Measurements from ENCODE around the gene AKT1S1.

AKT1S1 gene

GRCh38 chr19:49912965-49913685 lies 36.0 kb upstream of the AKT1S1 start:
- no peaks in the 10 kb centered on the region for H3K27me3 Mint-ChIP-seq

DNA sequence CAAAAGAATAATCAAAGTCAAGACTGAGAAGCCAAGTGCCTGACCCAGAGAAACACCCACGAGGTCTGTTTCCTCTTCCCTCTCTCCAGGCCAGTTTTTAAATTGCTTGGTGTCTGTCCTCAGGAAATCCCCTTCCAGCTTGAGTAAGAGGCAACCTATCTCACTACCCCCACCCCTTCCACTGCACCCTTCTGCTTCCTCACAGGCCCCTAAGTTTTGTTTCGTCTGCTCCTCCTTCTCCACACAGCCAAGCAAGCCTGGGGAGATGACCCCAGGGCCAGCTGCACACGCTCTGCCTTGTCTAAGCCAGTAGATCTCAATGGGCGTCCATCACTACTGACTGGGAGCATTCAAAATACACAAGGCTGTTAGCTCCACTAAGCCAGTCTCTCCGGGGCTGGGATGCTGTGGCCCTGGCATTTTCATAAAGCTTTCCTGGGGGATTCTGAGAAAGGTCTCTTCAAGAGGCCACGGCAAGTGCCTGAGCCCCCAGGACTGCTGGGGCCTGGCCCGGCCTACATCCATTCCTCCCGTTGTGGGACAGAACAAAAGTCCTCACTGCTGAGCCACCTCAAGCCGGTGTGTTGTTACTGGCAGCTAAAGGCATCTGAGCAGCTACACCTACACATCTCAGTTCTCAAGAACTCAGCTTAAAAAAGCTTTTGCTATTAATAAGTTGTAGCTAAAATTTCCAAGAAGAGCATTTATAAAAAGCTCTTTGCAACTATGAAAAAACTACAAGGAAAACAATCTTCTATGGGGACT lies 34.4 kb upstream of the AKT1S1 start:
- Mint-ChIP-seq H3K9me3 (no peaks in the 10 kb centered on the region), H3K27me3 (no peaks in the 10 kb centered on the region), H3K36me3 (ENCODE audit: low read depth) (peaks cover 99% of the 10 kb centered on the region), H3K27ac (peak overlapping the region; percentile 95), H3K4me3 (peak overlapping the region; percentile 53), H3K4me1 (ENCODE audit: low read depth) (peaks cover 73% of the 10 kb centered on the region)
- peak; percentile 57 for DNase-seq

More at GRCh38 chr19:49912965-49913685, 36.0 kb upstream of the AKT1S1 start:
- Mint-ChIP-seq H3K4me1 (ENCODE audit: low read depth) (peaks cover 68% of the 10 kb centered on the region), H3K36me3 (ENCODE audit: low read depth) (peaks cover 99% of the 10 kb centered on the region), H3K27ac (peak overlapping the region; percentile 95), H3K9me3 (no peaks in the 10 kb centered on the region), H3K4me3 (peak overlapping the region; percentile 53)
- no peak for DNase-seq

DNA sequence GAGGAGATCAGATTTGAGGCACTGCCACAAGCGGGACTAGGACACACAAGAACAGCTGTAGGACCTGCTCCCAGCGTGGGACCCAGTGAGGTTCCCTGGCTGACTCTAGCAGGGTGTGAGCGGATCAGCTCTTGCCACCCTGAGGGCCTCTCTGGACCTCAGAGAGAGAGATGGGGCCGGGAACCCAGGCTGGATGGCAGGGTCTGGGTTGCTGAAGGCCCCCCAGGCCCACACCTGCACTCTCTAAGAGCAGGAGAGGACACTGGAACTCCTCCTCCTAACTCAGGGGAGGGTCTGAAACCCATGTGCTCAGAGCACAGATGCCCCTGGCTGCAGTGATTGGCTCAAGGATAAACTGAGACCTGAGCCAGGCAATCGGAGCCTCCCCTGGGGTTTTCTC lies 33.0 kb upstream of the AKT1S1 start:
- H3K9me3 Mint-ChIP-seq: no peaks in the 10 kb centered on the region
- H3K4me1 Mint-ChIP-seq (ENCODE audit: low read depth): peaks cover 69% of the 10 kb centered on the region
- no peaks in the 10 kb centered on the region for H3K27me3 Mint-ChIP-seq
- H3K36me3 Mint-ChIP-seq (ENCODE audit: low read depth): peaks cover 98% of the 10 kb centered on the region
- peak overlapping the region; percentile 73 for H3K27ac Mint-ChIP-seq
- no peak overlapping the region for H3K4me3 Mint-ChIP-seq
- DNase-seq: no peak

DNA sequence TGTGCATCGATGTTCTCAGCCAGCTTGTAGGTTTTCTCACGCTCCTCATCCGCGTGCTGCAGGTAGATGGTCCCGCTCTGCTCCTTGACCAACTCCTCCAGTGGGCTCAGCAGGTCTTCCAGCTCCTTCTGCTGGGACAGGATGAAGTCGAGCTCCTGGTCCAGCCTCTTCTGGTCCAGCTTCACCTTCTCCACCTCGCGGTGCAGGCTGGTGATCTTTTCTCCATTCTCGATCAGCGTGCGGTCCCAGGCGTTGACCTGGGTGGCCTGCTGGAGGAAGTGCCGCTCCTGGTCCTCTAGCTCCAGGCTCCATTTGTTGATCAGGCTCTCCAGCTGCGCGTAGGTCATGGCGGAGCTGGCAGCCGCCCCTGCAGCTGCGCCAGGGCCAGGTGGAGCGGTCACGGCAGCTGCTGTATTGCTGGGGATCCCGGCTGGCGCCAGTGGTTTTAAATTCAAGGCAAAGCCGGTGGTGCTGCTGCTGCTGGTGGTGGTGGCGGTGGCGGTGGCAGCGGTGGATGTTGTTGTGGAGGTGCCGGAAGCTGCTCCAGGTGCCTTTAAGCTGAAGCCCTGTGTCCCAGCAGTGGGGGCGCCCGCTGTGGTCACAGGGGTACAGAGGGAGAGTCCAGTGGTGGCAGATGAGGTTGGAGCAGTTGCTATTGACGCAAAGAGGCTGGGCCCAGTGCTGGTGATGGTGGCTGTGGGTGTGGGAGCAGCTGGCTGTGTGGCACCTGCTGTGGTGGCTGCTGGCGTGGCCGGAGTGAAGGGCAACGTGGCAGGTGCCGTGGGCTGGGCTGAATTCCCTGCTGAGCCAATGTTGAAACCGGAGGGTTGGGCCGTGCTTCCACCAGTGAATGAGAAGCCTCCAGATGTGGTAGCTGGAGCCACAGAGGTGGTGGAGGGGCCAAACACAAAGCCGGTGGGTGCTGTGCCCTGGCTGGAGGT lies 31.6 kb upstream of the AKT1S1 start:
- H3K27ac Mint-ChIP-seq: peak overlapping the region; percentile 44
- no peak for DNase-seq
- no peak overlapping the region for H3K4me3 Mint-ChIP-seq
- H3K4me1 Mint-ChIP-seq (ENCODE audit: low read depth): peaks cover 65% of the 10 kb centered on the region
- H3K9me3 Mint-ChIP-seq: no peaks in the 10 kb centered on the region
- H3K27me3 Mint-ChIP-seq: no peaks in the 10 kb centered on the region
- peaks cover 84% of the 10 kb centered on the region for H3K36me3 Mint-ChIP-seq (ENCODE audit: low read depth)

DNA sequence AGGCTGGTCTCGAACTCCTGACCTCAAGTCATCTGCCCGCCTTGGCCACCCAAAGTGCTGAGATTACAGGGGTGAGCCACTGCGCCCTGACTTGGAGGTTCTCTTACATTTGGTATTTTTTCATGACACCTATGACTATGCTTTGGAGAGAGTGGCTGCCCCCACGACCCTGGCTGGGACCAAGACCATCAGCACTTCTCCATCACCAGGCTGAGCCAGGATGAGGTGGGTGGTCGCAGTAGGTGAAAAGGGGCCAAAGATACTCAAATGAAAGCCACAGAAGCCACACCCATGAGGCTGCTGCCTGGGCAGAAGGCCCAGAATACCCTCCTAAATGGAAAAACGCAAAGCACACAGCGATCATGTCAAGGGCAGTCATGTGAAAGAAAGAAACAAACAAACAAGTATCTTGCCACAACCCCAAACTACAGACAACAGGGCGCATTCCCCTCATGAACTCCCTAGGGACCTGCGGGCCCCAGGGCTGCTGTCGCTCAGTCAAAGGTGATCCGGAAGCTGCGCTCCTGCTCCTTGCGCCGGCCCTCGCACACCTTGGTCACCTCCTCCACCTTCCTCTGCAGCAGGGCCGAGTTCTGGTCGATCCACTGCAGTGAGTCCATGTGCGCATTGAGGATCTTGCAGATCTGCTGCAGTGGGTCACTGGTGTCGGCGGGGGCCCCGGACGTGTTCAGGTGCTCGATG lies 30.7 kb upstream of the AKT1S1 start:
- no peaks in the 10 kb centered on the region for H3K27me3 Mint-ChIP-seq
- no peak for DNase-seq
- peak overlapping the region; percentile 44 for H3K27ac Mint-ChIP-seq
- H3K9me3 Mint-ChIP-seq: no peaks in the 10 kb centered on the region
- H3K4me3 Mint-ChIP-seq: no peak overlapping the region
- H3K4me1 Mint-ChIP-seq (ENCODE audit: low read depth): peaks cover 62% of the 10 kb centered on the region
- peaks cover 75% of the 10 kb centered on the region for H3K36me3 Mint-ChIP-seq (ENCODE audit: low read depth)

GRCh38 chr19:49906879-49907564 lies 29.9 kb upstream of the AKT1S1 start:
- no peaks in the 10 kb centered on the region for H3K27me3 Mint-ChIP-seq
- no peak overlapping the region for H3K4me3 Mint-ChIP-seq
- no peaks in the 10 kb centered on the region for H3K9me3 Mint-ChIP-seq
- no peak for DNase-seq
- H3K27ac Mint-ChIP-seq: peak overlapping the region; percentile 29
- H3K4me1 Mint-ChIP-seq (ENCODE audit: low read depth): peaks cover 56% of the 10 kb centered on the region
- H3K36me3 Mint-ChIP-seq (ENCODE audit: low read depth): peaks cover 67% of the 10 kb centered on the region

DNA sequence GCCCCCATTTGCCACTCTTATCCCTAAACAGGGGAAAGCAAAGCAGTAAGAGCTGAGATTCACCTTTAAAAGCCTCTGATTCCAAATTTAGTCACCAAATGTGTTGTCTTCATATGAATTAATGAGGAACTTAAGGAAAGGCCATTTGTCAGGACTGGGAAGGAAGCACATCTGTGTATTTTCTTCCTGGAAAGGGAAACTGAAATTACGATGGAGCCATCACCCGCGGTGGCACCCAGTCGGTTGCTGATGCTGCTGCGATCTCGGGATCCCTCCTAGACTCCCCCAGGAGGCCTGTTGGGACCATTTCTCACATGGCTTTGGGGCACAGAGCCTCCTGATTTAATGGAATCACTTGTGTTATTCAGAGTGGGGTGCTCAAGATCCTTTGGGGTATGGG lies 27.0 kb upstream of the AKT1S1 start:
- no peak for DNase-seq
- Mint-ChIP-seq H3K27me3 (no peaks in the 10 kb centered on the region), H3K9me3 (no peaks in the 10 kb centered on the region), H3K4me1 (ENCODE audit: low read depth) (peaks cover 43% of the 10 kb centered on the region), H3K36me3 (ENCODE audit: low read depth) (peaks cover 38% of the 10 kb centered on the region), H3K27ac (peak overlapping the region; percentile 47), H3K4me3 (no peak overlapping the region)

DNA sequence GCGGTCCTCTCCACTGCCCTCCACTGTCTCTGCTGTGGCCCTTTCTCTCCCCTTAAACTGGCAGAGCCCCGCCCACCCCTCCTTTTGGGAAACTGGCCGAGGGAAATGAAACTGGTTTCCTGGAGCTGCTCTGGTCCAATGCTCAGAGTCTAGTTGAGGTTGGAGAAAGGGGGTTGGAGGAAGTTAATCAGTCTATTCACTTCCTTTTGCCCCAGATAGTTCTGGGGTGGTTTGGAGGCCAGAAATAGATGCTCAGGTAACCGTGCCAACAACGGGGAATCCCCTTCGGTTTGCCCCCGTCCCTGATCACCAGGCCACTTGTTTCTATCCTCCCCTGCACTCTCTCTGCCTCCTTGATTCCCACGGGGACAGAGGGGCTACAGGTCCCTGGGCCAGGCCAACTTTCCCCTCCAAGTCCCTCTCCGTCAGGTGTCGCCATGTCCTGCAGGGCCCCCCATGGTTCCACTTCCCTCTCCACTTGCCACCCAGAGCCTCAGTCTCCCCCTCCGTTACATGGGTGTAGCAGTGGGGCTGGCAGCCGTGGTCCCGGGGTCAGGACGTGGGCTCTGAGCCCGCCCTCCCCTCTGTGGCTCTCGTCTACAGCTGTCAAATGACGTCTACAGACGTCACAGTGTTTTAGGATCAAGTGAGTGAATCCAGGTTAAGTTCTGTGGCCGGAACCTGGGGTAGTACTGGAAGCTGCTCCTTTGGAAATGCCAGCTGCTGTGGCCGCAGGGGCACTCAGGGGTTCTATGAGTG lies 19.9 kb upstream of the AKT1S1 start, which contains the start of gene IL4I1:
Gene IL4I1, minus strand, starts transcription at position 25 of the 759 bp plus-strand sequence. CDS start 727 bp downstream, outside the sequence.
- Mint-ChIP-seq H3K27me3 (no peaks in the 10 kb centered on the region), H3K4me3 (peak within 1 kb of the TSS; percentile 80), H3K27ac (peak within 1 kb of the TSS; percentile 97), H3K9me3 (no peaks in the 10 kb centered on the region), H3K36me3 (ENCODE audit: low read depth) (peaks cover 14% of the 10 kb centered on the region), H3K4me1 (ENCODE audit: low read depth) (peaks cover 64% of the 10 kb centered on the region)
- DNase-seq: peak; percentile 75

DNA sequence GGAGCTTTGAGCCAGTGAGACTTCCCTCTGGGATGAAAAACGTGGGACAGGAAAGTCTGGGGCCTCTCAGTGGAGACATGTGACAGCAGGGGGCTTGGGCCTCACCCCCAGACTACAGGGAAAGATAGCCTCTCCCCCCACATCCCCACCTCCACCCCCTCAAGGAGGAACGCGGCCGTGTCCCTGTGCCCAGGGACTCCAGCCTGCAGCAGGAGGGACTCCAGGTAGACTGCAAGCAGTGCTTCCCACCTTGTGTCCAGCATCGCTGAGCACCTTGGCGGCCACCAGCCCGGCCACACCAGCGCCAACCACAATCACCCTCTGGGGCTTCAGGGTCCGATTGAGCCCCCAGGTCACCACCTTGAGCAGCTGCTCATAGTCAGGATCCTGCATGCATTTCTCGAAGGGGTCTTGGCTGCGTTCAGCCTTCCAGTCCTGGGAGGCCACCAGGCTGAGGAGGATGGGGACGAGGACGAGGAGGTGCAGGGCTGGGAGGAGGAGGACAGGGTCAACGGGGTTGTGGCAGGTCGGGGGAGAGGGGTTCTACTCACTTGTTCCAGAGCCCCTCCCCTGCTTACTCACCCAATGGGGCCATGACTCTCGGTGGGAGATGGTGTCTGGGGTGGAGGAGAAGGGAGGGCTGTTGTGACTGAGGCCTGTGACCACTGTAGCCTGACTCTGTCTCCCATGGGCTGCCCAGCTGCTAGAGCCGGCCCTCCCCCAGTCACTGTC lies 18.6 kb upstream of the AKT1S1 start:
- Mint-ChIP-seq H3K27ac (peak overlapping the region; percentile 97), H3K4me1 (ENCODE audit: low read depth) (peaks cover 65% of the 10 kb centered on the region), H3K9me3 (no peaks in the 10 kb centered on the region), H3K27me3 (no peaks in the 10 kb centered on the region), H3K4me3 (peak overlapping the region; percentile 80), H3K36me3 (ENCODE audit: low read depth) (peaks cover 19% of the 10 kb centered on the region)
- DNase-seq: no peak

DNA sequence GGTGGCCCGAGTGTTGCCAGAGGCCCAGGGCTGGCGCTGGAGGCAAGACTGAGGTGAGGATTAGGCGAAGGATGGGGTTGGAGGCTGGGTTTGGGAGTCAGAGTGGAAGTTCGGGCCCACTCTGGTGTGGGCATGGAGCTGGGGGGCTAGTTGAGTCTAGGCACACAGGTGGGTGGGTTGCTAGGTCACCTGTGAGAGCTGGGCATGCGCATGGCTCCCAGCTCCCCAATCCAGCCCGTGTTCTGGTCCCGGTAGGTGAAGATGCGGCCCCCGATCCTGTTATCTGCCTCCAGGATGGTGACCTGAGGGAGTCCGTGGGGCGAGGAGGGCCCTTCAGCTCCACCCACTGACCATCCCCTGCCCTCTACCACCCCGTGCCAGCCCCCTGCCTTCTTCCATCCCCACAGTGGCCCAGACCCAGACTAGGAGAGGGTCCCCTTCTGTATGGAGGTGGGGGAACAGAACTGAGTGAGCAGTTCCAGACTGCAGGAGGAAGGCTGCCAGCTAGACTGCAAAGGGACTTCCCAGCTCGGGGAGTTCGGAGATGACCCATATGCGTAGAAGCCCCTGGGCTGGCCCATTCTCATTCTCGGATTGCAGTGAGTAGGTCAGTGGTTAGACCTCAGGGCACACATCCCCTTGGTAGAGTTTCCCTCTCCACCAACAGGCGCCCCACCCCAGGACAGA lies 17.9 kb upstream of the AKT1S1 start:
- DNase-seq: peak; percentile 63
- H3K4me1 Mint-ChIP-seq (ENCODE audit: low read depth): peaks cover 67% of the 10 kb centered on the region
- peaks cover 22% of the 10 kb centered on the region for H3K36me3 Mint-ChIP-seq (ENCODE audit: low read depth)
- peak overlapping the region; percentile 80 for H3K4me3 Mint-ChIP-seq
- no peaks in the 10 kb centered on the region for H3K9me3 Mint-ChIP-seq
- no peaks in the 10 kb centered on the region for H3K27me3 Mint-ChIP-seq
- H3K27ac Mint-ChIP-seq: peak overlapping the region; percentile 97

- Mint-ChIP-seq H3K9me3 (no peaks in the 10 kb centered on the region), H3K36me3 (ENCODE audit: low read depth) (peaks cover 31% of the 10 kb centered on the region), H3K27ac (peak overlapping the region; percentile 62), H3K4me3 (peak overlapping the region; percentile 80), H3K4me1 (ENCODE audit: low read depth) (peaks cover 71% of the 10 kb centered on the region), H3K27me3 (no peaks in the 10 kb centered on the region)
- DNase-seq: no peak
Observed at GRCh38 chr19:49894011-49894664, 17.0 kb upstream of the AKT1S1 start.

All from activated T-cell treated with anti-CD3 and anti-CD28 coated beads, Interleukin-2, amount 50 U/mL, for 24 hours (primary cell).